Iris pigment epithelial cell (primary cell): ENCODE results near the gene RFWD3.
A peak's percentile ranks its signal among the peaks of the same experiment; 100 is the strongest.
"Not testable (repeated sequence)": the region's sequence is repeated elsewhere in the genome, so short reads cannot be mapped to it uniquely, and the experiment has no call there.

ENCODE experiments used
- DNase-seq: peaks from one replicate; pipeline ENCODE4 v3.0.0-alpha.2; 2011; ENCODE audit warnings: low read depth

The RFWD3 gene, protein sequence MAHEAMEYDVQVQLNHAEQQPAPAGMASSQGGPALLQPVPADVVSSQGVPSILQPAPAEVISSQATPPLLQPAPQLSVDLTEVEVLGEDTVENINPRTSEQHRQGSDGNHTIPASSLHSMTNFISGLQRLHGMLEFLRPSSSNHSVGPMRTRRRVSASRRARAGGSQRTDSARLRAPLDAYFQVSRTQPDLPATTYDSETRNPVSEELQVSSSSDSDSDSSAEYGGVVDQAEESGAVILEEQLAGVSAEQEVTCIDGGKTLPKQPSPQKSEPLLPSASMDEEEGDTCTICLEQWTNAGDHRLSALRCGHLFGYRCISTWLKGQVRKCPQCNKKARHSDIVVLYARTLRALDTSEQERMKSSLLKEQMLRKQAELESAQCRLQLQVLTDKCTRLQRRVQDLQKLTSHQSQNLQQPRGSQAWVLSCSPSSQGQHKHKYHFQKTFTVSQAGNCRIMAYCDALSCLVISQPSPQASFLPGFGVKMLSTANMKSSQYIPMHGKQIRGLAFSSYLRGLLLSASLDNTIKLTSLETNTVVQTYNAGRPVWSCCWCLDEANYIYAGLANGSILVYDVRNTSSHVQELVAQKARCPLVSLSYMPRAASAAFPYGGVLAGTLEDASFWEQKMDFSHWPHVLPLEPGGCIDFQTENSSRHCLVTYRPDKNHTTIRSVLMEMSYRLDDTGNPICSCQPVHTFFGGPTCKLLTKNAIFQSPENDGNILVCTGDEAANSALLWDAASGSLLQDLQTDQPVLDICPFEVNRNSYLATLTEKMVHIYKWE

DNA sequence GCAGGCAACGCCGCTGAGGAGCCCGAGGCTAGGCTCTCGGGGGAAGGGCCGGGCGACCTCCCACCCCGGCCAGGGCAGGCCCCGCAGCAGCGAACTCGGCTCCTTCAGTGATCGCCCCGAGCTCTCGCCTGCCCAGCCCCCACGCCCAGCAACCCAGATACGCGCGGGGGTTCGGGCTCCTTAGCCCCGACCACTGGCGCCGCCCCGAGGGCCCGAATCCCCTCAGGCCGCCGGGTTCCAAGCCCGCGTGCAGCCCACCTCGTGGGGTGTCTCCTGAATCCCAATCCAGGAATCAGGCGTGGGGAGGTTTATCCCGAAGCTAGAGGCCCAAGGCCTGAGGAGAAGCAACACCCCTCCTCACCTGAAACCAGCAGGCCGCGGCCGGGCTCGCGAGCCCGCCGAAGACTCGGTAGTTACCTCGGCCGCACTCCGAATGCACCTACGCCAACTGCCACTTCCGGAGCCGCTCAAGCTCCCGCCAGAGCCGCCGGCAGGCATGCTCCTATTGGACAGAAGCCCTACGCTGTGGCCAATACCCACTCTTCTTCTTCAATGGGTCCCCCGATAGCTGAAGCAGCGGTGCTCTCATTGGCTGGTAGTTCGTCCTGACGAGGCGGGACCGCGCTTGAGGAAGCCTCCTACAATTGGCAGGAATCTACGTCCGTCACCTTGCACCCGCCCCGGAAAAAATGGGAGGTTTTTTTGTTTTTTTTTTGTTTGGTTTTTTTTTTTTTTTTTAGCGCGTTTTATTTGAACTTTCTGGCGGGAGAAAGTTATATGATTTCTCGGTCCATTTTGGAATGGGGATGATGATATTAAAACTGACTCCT, at the start of gene RFWD3:
Gene RFWD3, minus strand, starts transcription at position 453 of the 830 bp plus-strand sequence. CDS start 5,428 bp downstream, outside the sequence.
- DNase-seq, result peak; percentile 99

DNA sequence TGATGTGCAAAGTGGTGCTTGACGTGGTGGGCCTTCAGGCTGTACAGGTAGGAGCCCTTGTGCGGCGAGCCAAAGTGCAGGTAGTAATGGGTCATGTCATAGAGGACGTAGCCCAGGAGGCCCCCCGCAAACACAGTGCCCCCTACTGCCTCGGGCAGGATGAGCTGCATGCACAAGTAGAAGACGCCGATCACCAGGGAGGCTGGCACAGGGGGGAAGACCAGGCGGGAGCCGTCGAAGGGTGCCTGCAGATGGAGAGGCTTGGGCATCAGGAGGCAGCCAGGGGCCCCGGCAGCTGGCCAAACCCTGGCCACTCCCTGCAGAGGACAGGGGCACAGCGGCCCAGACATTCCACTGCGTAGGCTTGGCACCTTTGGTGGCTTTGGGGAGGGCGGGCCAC, 49.7 kb upstream of the RFWD3 start:
- DNase-seq, result no peak

DNA sequence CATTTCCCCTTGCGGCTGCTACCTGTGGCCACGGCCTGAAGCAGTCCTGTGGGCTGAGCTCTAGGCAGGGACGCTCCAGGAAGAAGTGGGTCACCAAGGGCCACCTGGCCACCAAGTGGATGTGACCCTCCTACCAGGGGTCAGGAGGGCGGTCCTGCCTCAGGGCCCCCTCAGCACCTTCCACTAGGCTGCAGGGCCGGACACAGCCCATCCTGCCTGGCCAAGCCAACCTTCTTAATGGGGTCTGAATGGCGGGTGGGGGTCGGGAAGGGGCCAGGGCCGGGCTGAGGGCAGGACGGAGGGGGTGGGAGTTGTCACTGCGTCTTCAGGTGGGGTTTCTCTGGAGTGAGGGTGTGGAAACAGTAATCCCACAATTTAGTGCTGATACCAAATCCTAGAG, 47.2 kb upstream of the RFWD3 start:
- DNase-seq, result no peak

DNA sequence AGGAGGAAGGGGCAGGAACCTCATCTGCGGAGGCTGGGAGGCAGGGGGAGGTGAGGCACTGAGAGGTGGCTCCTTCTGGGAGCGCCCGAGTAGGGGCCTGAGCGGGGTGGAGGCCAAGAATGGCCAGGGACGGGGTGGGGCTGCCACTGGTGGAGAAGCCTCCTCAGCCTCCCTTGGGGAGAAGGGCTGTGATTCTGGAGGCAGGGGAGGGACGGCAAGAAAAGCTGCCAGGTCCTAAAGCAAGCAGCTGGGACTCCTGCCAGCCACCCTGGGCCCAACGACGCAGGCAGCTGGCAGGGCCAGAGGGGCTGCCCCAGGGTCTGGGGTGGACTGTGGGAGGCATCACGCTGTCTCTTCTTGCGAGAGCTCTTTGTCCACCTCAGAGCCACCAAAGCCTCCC, 46.6 kb upstream of the RFWD3 start:
- DNase-seq, result no peak

DNA sequence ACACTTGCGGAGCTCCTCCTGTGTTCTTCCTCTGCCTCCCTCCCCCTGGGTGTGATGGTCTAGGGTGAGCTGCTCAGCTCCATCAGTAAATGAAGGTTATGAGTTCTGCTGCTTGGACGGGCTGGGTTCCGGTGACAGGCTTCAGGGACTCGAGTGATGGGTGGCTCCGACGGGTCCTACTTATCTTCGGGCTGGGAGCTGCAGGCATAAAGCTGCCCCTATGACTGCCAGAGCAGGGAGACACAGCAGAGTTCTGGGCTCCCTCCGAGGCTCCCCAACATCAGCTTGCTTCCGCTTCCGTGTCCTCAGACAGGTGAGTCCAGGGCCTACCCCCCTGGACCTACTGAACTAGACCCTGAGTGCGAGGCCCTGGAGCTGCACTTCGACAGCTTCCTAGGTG, 45.3 kb upstream of the RFWD3 start:
- no peak for DNase-seq

DNA sequence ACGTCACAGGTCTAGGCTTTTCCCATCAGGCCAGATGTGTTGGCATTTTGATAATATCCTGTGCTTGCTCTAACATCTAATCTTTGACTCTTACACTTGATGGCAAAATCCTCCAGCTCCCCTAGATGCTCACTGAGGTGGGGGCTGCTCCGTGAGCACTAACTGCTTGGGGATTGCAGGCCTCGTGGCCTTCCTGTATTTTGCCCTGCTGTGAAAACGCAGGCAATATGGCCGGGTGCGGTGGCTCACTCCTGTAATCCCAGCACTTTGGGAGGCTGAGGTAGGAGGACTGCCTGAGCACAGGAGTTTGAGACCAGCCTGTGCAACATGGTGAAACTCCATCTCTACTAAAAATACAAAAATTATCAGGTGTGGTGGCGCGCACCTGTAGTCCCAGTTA, 43.7 kb upstream of the RFWD3 start:
- no peak for DNase-seq

DNA sequence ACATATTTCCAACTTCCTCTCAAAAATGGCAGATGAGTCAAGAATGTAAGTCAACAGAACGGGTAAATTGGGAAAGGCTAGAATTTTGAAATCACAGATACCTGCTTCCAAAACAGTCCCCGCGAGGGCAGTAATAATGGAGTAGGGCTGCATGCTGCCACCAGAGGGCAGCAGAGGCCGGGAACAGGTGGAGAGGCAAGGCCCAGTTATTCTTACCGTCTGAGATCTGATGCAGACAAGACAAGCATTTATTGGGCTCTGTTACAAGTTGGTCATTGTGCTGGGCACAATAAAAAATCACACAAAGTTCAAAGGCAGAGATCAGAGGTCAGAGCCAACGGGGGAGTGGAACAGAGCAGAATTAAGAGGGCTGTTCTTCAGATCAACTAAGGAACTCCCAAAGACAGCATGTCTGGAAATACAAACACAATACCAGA, 42.8 kb upstream of the RFWD3 start:
- peak; percentile 77 for DNase-seq

DNA sequence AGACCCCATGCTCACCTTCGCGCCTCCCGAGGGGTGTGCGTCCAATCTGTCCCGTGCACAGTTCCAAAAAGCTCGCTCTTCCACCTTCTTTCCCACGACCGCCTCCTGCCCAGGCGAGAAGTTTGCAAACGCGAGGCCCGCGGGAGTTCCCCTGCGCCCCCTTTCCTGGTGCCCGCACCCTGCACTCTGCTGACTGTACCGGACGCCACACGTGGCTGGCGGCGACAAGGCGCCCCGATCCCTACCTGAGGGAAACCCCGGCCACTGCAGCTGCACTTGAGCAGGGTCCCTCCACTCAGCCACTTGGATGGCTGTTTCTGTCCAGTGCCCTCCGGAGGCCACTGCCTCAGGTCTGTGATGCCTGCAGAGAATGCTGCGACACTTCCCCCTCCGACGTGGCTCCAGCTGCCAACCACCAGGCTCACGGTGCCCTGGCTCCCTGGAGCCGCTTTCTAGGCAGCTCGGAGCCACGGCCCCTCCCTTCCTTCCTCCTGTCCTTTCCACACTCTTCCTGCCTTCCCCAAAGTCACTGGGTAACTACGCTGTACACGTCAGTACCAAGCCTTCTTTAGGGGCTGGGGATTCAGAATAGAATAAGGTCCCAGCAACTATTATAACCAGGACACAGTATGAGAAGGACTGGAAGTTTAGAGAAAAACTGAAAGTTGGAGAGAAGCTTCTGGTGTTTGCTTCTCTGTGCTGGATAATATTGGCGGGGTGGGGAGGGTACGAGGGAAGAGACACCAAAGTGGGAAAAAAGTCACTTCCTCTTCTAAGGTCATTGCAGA, 34.0 kb upstream of the RFWD3 start, which contains the start of gene MLKL:
Gene MLKL, minus strand, starts transcription at position 425 of the 788 bp plus-strand sequence. CDS start 5,105 bp downstream, outside the sequence.
- DNase-seq, result peak; percentile 45

DNA sequence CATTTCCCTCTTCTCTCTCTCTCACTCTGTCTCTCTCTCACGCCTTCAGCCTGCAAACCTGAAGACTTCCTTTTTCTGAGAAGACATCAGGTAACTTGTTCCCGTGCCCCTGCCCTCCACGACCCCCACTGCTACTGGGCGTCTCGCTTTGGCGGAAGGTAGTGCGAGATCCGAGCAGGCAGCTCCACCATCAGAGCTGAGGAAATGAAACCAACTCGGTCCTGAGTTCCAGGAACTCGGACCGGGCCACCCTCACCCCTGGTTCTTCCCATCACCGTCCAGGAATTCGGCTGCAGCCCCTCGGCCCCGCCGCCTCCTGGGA, 33.4 kb upstream of the RFWD3 start:
- DNase-seq, result peak; percentile 20

DNA sequence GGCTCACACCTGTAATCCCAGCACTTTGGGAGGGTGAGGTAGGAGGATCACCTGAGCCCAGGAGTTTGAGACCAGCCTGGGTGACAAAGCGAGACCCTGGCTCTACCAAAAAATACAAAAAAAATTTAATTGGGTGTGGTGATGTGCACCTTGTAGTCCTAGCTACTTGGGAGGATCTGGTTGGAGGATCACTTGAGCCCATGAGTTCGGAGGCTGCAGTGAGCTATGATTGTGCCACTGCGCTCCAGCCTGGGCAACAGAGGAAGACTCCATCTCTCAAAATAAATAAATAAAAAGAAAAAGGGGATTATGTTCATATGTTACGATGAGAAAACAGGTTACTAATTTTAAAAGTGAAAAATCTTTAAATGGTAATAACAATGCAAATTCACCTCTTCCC, 33.0 kb upstream of the RFWD3 start:
- DNase-seq, result no peak

DNA sequence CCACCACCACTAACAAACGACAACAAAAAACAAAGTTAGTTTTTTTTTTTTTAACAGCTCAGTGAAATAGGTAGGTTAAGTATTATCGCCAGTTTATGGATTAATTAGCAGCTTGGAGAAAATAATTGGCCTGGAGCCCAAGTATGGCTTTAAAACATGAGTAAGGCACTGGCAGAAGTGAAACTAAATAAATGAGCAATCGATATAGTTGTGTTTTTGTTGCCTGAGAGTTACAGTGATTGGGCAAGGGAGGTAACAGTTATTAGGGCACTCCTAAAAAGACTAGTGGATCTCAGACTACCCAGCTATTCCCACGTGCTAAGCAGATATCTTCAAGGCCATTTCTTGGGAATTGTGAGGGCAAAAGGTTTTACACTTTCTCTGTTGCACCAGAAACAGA, 31.5 kb upstream of the RFWD3 start:
- DNase-seq, result peak; percentile 22

DNA sequence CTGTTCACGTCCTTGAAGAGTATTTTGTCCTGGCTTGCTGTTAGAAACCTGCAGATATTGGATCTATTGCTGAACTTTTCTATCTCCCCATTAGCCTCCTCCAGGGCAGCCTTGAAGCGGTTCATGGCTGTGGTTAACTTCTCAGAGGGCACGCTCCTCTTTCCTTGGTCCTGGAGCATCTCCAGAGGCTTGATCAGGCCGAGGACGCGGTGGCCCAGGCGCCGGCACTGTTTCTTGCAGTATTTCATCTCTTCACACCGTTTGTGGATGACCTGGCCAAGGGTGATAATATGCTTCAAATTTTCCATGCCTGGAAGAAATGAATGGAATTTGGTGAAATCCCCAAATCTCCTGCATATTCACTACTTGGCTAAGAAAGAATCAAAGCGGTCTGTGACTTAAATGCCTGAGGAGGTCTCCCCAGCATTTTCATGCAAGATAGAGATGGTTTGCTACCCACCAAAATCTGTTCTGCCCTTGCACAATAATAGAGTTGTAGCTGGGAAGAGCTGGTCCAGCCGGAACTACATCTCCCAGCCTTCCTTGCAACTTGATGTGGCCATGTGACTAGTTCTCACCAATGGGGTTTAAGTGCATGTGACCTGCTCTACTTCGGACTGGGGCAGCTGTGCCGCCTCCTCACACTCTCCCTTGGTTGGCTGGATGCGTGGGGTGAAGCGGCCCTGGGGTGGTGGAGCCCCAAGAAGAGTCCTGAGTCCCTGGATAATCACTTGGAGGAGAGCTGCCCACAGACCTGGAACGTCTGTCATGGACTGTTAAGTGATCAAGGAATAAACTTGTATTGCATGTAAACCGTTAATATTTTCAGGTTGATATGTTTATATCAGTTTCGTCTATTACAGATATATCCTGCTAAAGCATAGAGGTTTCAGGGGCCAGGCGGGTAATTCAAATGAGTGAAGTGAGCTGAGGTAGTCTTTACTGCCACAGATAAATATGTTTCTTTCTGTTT, 29.1 kb upstream of the RFWD3 start:
- peak; percentile 96 for DNase-seq

DNA sequence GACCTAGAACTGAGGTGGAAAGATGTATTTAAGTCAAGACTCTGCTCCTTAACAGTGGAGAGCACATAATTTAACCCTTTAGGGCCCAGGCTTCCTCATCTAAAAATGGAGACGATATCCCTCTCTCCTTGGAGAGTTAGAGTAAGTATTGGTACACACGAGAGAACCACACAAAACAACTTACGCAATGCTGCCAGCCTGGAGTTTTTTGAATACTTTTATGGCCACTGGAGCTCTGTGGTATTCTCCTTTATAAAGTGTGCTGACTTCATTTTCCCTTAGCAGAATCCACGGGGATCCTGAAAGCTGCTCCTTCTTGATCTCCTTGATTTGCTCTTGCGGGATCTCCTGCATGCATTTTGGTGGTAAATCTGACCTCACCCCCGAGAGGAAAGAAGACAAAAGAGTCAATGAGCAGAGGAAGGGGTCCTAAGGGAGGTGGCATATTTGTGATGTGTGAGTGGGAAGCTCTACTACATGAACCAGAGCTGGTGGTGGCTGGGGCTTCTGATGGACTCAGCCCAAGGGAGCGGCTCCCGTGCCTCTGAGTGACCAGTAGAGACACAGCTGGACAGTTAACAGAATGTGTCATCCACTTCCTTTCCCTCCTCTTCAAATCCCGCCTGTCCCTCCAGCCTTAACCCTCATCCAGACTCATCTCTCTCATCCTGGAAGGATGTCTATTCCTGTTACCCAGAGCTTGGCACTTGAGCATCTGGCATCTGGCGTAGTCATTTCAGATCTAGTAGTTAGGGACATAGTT, 24.6 kb upstream of the RFWD3 start:
- peak; percentile 60 for DNase-seq

DNA sequence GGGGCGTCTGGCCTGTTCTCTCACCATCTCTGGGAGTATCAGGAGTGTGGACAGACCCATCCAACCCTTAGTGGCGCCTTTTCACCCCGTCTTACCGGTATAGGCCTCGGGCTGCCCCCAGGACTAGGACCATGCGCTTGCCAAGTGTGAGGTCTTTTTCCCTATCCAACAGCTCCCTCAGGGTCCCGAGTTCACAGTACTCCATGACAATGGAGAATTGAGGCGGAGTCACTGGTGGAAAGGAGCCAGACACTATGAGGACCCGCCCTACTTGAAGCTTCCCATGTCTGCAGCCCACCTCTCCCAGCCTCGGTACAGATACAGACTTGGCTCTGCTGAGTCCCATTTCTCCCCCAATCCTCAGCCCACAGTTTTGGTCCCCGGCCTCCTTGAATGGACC, 15.9 kb upstream of the RFWD3 start:
- no peak for DNase-seq

DNA sequence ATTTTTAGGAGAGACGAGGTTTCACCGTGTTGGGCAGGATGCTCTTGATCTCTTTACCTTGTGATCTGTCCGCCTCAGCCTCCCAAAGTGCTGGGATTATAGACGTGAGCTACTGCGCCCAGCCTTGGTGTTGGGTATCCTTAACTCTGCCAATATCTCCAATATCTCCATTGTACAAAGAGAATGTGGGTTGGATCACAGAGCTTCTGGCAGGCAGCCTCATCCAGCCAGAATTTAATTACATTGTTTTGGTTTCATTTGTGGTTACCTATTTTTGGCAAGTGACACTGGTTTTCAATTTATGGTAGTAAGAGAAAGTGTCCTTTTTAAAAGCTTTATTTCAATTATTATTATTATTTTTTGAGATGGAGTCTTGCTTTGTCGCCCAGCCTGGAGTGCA, 14.0 kb upstream of the RFWD3 start:
- DNase-seq, result no peak

DNA sequence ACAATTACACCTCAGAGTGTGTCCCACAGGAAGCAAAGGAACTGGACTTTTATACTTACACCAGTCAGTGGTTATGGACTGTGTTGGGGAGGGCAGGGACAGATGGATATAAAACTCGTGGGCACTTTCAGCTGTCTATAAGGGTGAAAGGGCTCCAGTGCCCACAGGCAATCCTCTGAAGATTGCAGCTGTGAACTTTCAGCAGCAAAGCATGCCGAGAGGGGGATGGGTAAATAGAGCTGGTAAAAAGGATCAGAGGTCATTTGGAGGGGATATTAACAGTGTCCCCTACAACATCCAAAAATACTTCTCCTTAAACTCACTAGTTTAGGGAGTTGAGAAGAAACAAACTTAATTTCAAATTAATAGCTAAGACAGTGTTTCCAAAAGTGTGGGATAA, 13.3 kb upstream of the RFWD3 start:
- DNase-seq, result no peak

DNA sequence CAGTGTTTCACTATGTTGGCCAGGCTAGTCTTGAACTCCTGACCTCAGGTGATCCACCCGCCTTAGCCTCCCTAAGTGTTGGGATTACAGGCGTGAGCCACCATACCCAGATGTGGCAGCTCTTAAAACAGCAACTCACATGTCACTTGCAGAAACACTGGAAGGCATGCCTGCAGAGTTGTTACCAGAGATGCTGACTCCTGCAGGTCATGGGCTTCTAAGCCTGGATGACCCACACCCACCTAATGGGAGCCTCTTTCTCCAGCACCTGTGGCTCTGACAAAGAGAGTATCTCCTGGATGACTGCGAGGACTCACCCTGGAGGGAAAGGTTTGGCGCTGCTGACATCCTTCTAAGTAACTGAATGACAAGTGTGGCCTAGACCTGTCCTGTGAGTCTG, 11.2 kb upstream of the RFWD3 start:
- DNase-seq, result no peak

DNA sequence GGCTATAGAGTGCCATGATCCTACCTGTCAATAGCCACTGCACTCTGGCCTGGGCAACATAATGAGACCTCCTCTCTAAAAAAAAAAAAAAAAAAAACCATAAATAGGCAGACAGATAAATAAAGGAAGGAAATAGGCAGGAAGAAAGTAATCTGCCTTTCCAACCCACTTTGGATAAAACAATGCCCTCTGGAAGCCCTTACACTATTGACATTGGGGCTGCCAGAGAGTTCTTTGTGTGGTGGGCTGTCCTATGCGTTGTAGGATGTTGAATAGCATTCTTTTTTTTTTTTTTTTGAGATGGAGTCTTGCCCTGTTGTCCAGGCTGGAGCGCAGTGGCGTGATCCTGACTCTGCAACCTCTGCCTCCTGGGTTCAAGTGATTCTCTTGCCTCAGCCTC, 7.2 kb upstream of the RFWD3 start:
- no peak for DNase-seq

DNA sequence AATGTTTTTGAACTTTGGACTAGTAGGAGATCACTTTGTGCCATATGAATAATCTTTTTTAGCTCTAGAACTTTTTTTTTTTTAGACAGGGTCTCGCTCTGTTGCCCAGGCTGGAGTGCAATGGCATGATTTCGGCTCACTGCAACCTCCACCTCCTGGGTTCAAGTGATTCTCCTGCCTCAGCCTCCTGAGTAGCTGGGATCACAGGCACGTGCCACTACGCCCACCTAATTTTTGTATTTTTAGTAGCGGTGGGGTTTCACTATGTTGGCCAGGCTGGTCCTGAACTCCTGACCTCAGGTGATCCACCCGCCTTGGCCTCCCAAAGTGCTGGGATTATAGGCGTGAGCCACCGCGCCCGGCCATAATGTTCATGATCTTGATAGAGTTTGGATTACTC, 2.2 kb upstream of the RFWD3 start:
- DNase-seq, result not testable (repeated sequence)

DNA sequence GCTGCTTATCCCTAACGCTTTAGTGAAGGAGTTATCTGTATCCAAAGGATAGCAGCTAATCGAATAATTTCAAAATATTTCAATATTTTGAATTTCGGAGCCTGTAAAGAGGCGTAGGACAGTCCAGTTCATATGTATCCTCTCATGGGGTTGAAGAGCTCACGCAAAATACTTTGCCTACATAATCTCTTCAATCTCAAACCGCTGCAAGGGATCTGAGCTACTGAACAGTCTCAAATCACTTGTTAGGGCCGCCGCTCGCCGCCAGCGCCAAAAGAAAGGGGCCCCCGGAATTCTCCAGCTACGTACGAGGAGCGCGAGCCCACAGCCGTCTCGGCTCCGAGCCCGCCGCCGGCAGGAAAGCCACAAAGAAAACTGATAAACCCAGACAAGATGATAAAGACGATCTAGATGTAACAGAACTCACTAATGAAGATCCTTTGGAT, 601 bp upstream of the RFWD3 start:
- DNase-seq, result peak; percentile 27
